ENCODE results near the gene RNF208. TPM values are rescaled to one million over a fixed set of nuclear protein-coding genes. Genes with fewer than 3 reads are reported as not detected.

RNF208 gene
- total RNA-seq, 1 donor from 2014 or later, result 0.77 TPM

GRCh38 chr9:137205126-137206069, 16.6 kb downstream of the RNF208 start, which contains the start of the genes NDOR1 and TMEM203:
NDOR1 (plus strand) TSS chr9:137205700; CDS start chr9:137205778, 78 bp downstream.
TMEM203 (minus strand) TSS chr9:137205648; CDS start chr9:137205414, 234 bp downstream.
- peaks cover 11% of the 10 kb centered on the region for H3K36me3 Mint-ChIP-seq
- DNase-seq (ENCODE audit: low spot score), result peak; percentile 97
- Histone ChIP-seq H3K27me3 (no peaks in the 10 kb centered on the region), H3K36me3 (no peaks in the 10 kb centered on the region), H3F3A (ENCODE audit: low read depth) (peaks cover 34% of the 10 kb centered on the region), H3K9me3 (ENCODE audit: low read depth) (no peaks in the 10 kb centered on the region), H2AFZ (replicated peaks) (peak within 1 kb of the TSS; percentile 77), H3K4me1 (peaks cover 20% of the 10 kb centered on the region), H3K9ac (peak within 1 kb of the TSS; percentile 97), H3K79me2 (ENCODE audit: low read depth) (peaks cover 53% of the 10 kb centered on the region), H3K4me2 (peak within 1 kb of the TSS; percentile 97), H3K4me3 (peak within 1 kb of the TSS; percentile 100), H4K20me1 (ENCODE audit: low read depth) (peaks cover 25% of the 10 kb centered on the region), H3K27ac (peak within 1 kb of the TSS; percentile 24)
- no peaks in the 10 kb centered on the region for H3K9me3 Mint-ChIP-seq
- H3K4me3 Mint-ChIP-seq, result peak within 1 kb of the TSS; percentile 97
- no peak for TF ChIP-seq CTCF (IDR thresholded peaks at IDR 0.05)
- TF ChIP-seq EZH2phosphoT487 (IDR thresholded peaks at IDR 0.05), result no peak
- no peak for TF ChIP-seq EZH2 (IDR thresholded peaks at IDR 0.05)
- no peak within 1 kb of the TSS for H3K27ac Mint-ChIP-seq
- H3K27me3 Mint-ChIP-seq (ENCODE audit: insufficient read depth, low read depth), result peaks cover 17% of the 10 kb centered on the region
- H3K4me1 Mint-ChIP-seq, result peaks cover 31% of the 10 kb centered on the region

DNA sequence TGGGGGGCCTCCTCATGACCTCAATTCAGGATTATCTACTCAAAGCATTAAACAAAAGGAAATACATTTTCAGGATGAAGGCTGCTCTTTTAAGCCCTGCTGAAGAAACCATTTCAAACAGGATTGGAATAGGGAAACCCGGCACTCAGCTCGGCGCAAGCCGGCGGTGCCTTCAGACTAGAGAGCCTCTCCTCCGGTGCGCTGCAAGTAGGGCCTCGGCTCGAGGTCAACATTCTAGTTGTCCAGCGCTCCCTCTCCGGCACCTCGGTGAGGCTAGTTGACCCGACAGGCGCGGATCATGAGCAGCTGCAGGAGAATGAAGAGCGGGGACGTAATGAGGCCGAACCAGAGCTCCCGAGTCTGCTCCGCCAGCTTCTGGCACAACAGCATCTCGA, 17.3 kb downstream of the RNF208 start:
- Histone ChIP-seq H3K9me3 (ENCODE audit: low read depth) (no peaks in the 10 kb centered on the region), H3K27me3 (peaks cover 2% of the 10 kb centered on the region), H3K4me1 (peaks cover 22% of the 10 kb centered on the region), H3K9ac (peak overlapping the region; percentile 97), H3K79me2 (ENCODE audit: low read depth) (peaks cover 54% of the 10 kb centered on the region), H3F3A (ENCODE audit: low read depth) (peaks cover 34% of the 10 kb centered on the region), H2AFZ (replicated peaks) (no peak overlapping the region), H3K4me3 (peak overlapping the region; percentile 100), H3K36me3 (no peaks in the 10 kb centered on the region), H3K27ac (no peak overlapping the region), H3K4me2 (peak overlapping the region; percentile 97), H4K20me1 (ENCODE audit: low read depth) (peaks cover 26% of the 10 kb centered on the region)
- no peak for TF ChIP-seq CTCF (IDR thresholded peaks at IDR 0.05)
- no peak for TF ChIP-seq EZH2phosphoT487 (IDR thresholded peaks at IDR 0.05)
- TF ChIP-seq EZH2 (IDR thresholded peaks at IDR 0.05), result no peak
- peaks cover 17% of the 10 kb centered on the region for H3K27me3 Mint-ChIP-seq (ENCODE audit: insufficient read depth, low read depth)
- H3K36me3 Mint-ChIP-seq, result peaks cover 11% of the 10 kb centered on the region
- no peaks in the 10 kb centered on the region for H3K9me3 Mint-ChIP-seq
- DNase-seq (ENCODE audit: low spot score), result no peak
- peaks cover 31% of the 10 kb centered on the region for H3K4me1 Mint-ChIP-seq
- peak overlapping the region; percentile 97 for H3K4me3 Mint-ChIP-seq
- H3K27ac Mint-ChIP-seq, result no peak overlapping the region

DNA sequence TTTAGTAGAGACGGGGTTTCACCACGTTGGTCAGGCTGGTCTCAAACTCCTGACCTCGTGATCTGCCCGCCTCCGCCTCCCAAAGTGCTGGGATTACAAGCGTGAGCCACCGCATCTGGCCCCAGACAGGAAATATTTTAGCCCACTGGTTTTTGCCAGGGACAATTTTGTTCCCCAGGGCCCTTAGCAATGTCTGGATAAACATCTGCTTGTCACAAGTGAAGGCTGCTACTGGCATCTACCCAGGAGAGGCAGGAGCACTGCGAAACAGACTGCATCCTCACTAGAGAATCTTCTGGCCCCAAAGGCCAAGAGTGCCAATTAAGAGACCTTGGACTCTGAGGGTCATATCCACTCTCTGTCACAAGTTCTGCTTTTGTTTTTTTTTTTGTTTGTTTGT, 19.1 kb downstream of the RNF208 start:
- Mint-ChIP-seq H3K36me3 (peaks cover 7% of the 10 kb centered on the region), H3K9me3 (no peaks in the 10 kb centered on the region), H3K27me3 (ENCODE audit: insufficient read depth, low read depth) (peaks cover 15% of the 10 kb centered on the region), H3K4me3 (peak overlapping the region; percentile 97), H3K27ac (no peak overlapping the region), H3K4me1 (peaks cover 34% of the 10 kb centered on the region)
- H3K9me3 ChIP-seq (ENCODE audit: low read depth), result no peaks in the 10 kb centered on the region
- peaks cover 27% of the 10 kb centered on the region for H3K4me1 ChIP-seq
- peaks cover 34% of the 10 kb centered on the region for H3F3A ChIP-seq (ENCODE audit: low read depth)
- no peak overlapping the region for H3K4me3 ChIP-seq
- no peak overlapping the region for H2AFZ ChIP-seq (replicated peaks)
- TF ChIP-seq CTCF (IDR thresholded peaks at IDR 0.05) (no peak), EZH2phosphoT487 (IDR thresholded peaks at IDR 0.05) (no peak), EZH2 (IDR thresholded peaks at IDR 0.05) (no peak)
- no peak overlapping the region for H3K9ac ChIP-seq
- peaks cover 71% of the 10 kb centered on the region for H3K79me2 ChIP-seq (ENCODE audit: low read depth)
- no peak overlapping the region for H3K27ac ChIP-seq
- no peak overlapping the region for H3K4me2 ChIP-seq
- no peak for DNase-seq (ENCODE audit: low spot score)
- peaks cover 7% of the 10 kb centered on the region for H3K27me3 ChIP-seq
- H3K36me3 ChIP-seq, result no peaks in the 10 kb centered on the region
- peaks cover 44% of the 10 kb centered on the region for H4K20me1 ChIP-seq (ENCODE audit: low read depth)
